Uterus (tissue), 2 donors: ENCODE data around the gene LRRC4C.

Source experiments
- POLR2A ChIP-seq, 2 donors: fragments of 450-650 bp; IDR thresholded peaks; one replicate each; pipeline ENCODE4 v1.6.1; 2016; ENCODE audit warnings: antibody characterized with exemption in 2 of 2, mild to moderate bottlenecking in 1 of 2, moderate library complexity in 1 of 2
- TF ChIP-seq, protein P1 (sequence below), 4 experiments: fragments of 200-600 bp in 2 of 4; fragments of 450-650 bp in 2 of 4; sonication (generic) in 2 of 4; IDR thresholded peaks; one replicate each; pipeline ENCODE4 v1.5.1; 2016 to 2019; ENCODE audit warnings: antibody characterized with exemption in 4 of 4, mild to moderate bottlenecking in 2 of 4, moderate library complexity in 1 of 4

DNA sequence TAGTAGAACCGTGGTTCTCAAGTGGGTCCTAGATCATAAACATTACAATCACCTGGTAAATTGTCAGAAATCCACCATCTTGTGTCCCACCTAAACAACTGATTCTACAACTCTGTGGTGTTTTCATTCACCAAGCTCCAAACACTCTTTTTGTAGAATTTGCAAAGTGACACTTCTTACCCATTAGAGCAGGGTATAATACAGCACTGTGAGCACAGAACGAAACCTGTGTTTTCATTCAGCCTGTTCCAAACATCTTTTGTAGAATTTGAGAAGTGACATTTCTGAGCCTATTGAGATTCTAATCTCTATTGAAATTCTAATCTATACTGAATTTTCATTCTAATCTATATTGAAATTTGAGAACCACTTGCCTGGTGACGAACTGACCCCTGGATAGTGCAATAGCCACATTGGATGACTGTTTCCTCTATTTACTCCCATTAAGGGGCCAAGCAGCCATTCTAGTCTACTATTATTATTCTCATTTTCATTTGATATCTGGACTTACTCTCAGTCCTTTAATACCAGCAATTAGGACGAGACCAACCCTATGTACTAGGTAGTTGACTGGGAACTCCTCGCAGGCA is 616.6 kb downstream of the LRRC4C start:
- TF ChIP-seq, protein P1, sequence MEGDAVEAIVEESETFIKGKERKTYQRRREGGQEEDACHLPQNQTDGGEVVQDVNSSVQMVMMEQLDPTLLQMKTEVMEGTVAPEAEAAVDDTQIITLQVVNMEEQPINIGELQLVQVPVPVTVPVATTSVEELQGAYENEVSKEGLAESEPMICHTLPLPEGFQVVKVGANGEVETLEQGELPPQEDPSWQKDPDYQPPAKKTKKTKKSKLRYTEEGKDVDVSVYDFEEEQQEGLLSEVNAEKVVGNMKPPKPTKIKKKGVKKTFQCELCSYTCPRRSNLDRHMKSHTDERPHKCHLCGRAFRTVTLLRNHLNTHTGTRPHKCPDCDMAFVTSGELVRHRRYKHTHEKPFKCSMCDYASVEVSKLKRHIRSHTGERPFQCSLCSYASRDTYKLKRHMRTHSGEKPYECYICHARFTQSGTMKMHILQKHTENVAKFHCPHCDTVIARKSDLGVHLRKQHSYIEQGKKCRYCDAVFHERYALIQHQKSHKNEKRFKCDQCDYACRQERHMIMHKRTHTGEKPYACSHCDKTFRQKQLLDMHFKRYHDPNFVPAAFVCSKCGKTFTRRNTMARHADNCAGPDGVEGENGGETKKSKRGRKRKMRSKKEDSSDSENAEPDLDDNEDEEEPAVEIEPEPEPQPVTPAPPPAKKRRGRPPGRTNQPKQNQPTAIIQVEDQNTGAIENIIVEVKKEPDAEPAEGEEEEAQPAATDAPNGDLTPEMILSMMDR (IDR thresholded peaks at IDR 0.05): no peak
- no peak for TF ChIP-seq POLR2A (IDR thresholded peaks at IDR 0.05)
